ENCODE data around the gene GPX1.
A peak's percentile ranks its signal among the peaks of the same experiment; 100 is the strongest.
"Not testable (repeated sequence)": the region's sequence is repeated elsewhere in the genome, so short reads cannot be mapped to it uniquely, and the experiment has no call there.

The GPX1 gene

DNA sequence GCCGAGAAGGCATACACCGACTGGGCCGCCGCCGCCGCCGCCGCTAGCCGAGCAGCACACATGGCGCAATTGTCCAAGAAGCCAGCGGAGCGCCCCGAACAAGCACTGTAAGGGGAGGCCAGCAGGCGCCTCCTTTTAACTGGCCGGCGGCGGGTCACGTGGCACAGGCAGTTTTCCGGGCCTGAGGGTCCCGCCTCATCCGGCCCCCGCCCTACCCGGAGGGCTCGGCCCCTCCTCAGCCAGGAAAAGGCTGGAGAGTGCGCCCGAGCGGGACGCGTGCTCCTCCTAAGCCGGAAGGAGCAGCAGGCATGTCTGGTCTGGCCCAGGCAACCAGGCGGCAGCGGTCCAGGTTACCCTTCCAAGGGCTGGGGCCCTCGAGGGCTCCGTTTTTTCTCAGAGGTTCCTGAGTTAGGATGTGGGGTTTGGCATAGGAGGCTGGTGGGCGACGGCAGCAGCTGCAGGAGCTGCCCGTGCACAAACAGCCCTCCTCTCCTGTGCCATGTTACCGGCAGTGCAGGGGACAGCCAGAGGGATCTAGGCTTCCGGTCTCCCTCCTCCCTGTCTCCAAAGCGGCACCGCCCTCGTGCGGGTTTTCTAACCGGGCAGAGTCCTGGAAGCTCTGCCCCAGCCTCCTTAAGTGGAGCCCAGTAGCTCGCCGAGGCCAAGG lies at the start of gene GPX1:
TSS of gene GPX1 (minus strand) at position 137 of the 667 bp plus-strand sequence. CDS start at position 62, 75 bp downstream.
- TF ChIP-seq, protein P1, sequence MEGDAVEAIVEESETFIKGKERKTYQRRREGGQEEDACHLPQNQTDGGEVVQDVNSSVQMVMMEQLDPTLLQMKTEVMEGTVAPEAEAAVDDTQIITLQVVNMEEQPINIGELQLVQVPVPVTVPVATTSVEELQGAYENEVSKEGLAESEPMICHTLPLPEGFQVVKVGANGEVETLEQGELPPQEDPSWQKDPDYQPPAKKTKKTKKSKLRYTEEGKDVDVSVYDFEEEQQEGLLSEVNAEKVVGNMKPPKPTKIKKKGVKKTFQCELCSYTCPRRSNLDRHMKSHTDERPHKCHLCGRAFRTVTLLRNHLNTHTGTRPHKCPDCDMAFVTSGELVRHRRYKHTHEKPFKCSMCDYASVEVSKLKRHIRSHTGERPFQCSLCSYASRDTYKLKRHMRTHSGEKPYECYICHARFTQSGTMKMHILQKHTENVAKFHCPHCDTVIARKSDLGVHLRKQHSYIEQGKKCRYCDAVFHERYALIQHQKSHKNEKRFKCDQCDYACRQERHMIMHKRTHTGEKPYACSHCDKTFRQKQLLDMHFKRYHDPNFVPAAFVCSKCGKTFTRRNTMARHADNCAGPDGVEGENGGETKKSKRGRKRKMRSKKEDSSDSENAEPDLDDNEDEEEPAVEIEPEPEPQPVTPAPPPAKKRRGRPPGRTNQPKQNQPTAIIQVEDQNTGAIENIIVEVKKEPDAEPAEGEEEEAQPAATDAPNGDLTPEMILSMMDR (IDR thresholded peaks at IDR 0.05; ENCODE audit: low read depth, low read length), result no peak
- H3K4me3 ChIP-seq (ENCODE audit: low read depth, low read length), result peak within 1 kb of the TSS; percentile 59
- in situ Hi-C loops (cut with HindIII; ENCODE audit: low sequenced_read_pairs), result no loop called here
- peak; percentile 97 for DNase-seq (ENCODE audit: low read depth, low spot score)

DNA sequence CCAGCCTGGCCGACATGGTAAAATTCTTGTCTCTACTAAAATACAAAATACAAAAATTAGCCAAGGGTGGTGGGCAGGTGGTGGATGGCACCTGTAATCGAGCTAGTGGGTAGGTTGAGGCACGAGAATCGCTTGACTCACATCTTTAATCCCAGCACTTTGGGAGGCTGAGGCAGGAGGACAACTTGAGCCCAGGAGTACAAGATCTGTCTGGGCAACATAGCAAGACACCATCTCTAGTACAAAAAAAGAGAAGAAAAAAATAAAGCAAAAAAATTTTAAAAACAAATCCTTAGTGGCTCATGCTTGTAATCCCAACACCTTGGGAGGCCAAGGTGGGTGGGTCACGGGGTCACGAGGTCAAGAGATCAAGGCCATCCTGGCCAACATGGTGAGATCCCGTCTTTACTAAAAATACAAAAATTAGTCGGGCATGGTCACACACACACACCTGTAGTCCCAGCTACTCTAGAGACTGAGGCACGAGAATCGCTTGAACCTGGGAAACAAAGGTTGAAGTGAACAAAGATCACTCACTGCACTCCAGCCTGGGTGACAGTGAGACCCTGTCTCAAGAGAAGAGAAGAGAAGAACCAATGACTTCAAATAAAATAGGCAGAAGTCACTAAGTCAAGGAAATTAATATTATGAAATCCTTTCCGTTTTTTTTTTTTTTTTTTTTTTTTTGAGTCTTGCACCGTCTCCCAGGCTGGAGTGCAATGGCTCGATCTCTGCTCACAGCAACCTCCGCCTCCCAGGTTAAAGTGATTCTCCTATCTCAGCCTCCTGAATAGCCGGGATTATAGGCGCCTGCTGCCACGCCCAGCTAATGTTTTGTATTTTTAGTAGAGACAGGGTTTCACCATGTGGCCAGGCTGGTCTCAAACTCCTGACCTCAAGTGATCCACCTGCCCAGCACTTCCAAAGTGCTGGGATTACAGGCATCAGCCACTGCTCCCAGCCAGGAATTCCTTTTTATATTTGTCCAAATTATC lies 48.7 kb upstream of the GPX1 start:
- no peak for DNase-seq (ENCODE audit: low read depth, low spot score)
- TF ChIP-seq, protein P1 (IDR thresholded peaks at IDR 0.05; ENCODE audit: low read depth, low read length), result no peak
- no peak overlapping the region for H3K4me3 ChIP-seq (ENCODE audit: low read depth, low read length)
- in situ Hi-C loops (cut with HindIII; ENCODE audit: low sequenced_read_pairs), result no loop called here

DNA sequence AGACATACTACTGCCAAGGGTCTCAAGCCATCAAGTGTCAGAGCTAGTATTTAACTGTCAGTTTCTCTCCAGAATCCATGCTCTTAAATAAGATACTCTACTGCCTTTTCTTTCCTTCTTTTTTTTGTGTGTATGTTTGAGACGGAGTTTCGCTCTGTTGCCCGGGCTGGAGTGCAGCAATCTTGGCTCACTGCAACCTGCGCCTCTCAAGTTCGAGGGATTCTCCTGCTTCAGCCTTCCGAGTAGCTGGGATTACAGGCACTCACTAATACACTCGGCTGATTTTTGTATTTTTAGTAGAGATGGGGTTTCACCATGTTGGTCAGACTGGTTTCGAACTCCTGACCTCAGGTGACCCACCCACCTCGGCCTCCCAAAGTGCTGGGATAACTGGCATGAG lies 47.4 kb upstream of the GPX1 start:
- in situ Hi-C loops (cut with HindIII; ENCODE audit: low sequenced_read_pairs); DNase-seq (ENCODE audit: low read depth, low spot score); H3K4me3 ChIP-seq (ENCODE audit: low read depth, low read length): not testable (repeated sequence)

DNA sequence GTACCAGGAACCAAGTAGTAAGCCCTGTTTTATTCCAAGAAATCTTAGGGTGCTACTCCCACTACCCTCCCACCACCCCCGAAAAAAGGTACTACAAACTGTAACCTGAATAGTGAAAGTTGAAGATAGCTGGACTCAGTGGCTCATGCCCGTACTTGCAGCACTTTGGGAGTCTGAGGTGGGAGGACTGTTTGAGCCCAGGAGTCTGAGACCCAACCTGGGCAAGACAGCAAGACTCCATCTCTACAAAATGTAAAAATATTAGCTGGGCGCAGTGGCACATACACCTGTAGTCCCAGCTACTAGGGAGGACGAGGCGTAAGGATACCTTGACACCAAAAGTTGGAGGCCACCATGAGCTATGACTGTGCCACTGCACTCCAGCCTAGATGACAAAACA lies 45.7 kb upstream of the GPX1 start:
- H3K4me3 ChIP-seq (ENCODE audit: low read depth, low read length), result no peak overlapping the region
- DNase-seq (ENCODE audit: low read depth, low spot score), result no peak
- in situ Hi-C loops (cut with HindIII; ENCODE audit: low sequenced_read_pairs), result no loop called here
- TF ChIP-seq, protein P1 (IDR thresholded peaks at IDR 0.05; ENCODE audit: low read depth, low read length), result no peak

DNA sequence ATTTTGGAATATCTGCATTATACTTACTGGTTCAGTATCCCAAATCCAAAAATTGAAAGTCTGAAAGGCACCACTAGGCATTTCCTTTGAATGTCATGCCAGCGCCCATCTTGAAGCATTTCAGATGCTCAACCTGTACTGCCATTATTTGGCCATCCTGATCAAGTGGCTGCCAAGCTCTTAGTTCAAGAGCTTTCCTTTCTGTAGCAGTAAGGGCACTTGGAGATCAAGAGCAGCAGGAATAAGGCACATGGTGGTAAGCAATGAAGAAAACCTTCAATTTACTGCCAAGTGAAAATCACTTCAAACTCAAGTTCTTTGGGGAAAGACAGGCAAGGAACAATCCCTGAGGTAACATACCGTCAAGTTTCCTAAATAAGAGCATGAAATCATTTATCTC lies 43.6 kb upstream of the GPX1 start:
- in situ Hi-C loops (cut with HindIII; ENCODE audit: low sequenced_read_pairs), result no loop called here
- TF ChIP-seq, protein P1 (IDR thresholded peaks at IDR 0.05; ENCODE audit: low read depth, low read length), result no peak
- no peak overlapping the region for H3K4me3 ChIP-seq (ENCODE audit: low read depth, low read length)
- no peak for DNase-seq (ENCODE audit: low read depth, low spot score)

DNA sequence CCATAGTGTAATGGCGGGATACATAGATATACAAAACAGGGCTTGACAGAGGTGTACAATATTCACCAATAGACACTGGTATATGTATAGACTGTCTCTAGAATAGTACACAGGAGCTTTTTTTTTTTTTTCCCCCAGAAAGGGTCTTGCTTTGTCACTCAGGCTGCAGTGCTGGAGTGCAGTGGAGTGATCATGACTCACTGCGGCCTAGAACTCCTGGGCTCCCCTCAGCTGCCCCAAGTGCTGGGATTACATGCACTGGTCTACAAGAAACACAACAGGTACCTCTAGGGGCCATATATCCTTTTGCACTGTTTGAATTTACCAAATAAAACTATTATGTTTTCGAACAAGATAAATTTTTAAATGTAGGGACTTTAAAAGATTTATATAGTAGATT lies 41.3 kb upstream of the GPX1 start:
- H3K4me3 ChIP-seq (ENCODE audit: low read depth, low read length), result no peak overlapping the region
- DNase-seq (ENCODE audit: low read depth, low spot score), result peak; percentile 32
- TF ChIP-seq, protein P1 (IDR thresholded peaks at IDR 0.05; ENCODE audit: low read depth, low read length), result no peak
- in situ Hi-C loops (cut with HindIII; ENCODE audit: low sequenced_read_pairs), result no loop called here

DNA sequence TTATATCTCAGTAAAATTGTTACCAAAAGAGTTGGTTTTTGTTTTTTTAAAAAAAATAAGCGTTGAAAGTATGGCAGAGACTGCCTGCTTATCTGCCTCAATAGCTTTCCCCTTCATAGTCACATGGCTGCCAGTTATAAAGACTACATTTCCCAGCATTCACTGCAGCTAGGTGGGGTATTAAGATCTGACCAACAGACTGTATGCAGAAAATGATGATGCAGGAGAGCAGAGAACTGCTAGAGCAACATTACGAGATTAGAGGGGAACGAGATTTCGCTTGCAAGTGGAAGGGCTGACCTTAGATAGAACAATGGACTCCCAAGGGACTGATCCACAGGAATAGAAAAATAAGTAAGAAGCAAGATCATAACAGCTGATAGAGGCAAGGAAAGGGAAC lies 39.3 kb upstream of the GPX1 start:
- in situ Hi-C loops (cut with HindIII; ENCODE audit: low sequenced_read_pairs), result no loop called here

DNA sequence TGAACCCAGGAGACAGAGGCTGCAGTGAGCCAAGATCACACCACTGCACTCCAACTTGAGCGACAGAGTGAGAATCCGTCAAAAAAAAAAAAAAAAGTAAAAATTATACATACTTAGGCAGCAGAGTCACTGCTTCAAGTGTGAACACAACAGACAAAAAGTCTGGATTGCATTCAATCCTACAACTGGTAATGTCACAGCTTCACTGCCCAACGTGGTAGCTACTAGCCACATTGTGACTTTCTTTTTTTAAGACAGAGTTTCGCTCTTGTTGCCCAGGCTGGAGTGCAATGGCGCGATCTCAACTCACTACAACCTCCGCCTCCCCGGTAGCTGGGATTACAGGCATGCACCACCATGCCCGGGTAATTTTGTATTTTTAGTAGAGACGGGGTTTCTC lies 33.2 kb upstream of the GPX1 start:
- in situ Hi-C loops (cut with HindIII; ENCODE audit: low sequenced_read_pairs); DNase-seq (ENCODE audit: low read depth, low spot score); H3K4me3 ChIP-seq (ENCODE audit: low read depth, low read length): not testable (repeated sequence)

More for the DNA sequence above, 39.3 kb upstream of the GPX1 start:
- TF ChIP-seq, protein P1 (IDR thresholded peaks at IDR 0.05; ENCODE audit: low read depth, low read length), result no peak
- DNase-seq (ENCODE audit: low read depth, low spot score), result peak; percentile 18
- no peak overlapping the region for H3K4me3 ChIP-seq (ENCODE audit: low read depth, low read length)
